Smooth muscle cell (in vitro differentiated cells): ENCODE measurements around the gene INS. TPM values are rescaled to one million over a fixed set of nuclear protein-coding genes. Genes with fewer than 3 reads are reported as not detected.

Experiments used
- DNase-seq: peaks from one replicate; lab custom pipeline; 2025; ENCODE audit not compliant: unreplicated experiment; lab: John Stamatoyannopoulos, UW
- H2AFZ ChIP-seq: fragments of 200-600 bp; sonication (generic); 2 replicates; pipeline ENCODE4 v1.6.0; 2016; ENCODE audit warnings: antibody characterized with exemption, low read depth, mild to moderate bottlenecking
- H3F3A ChIP-seq: fragments of 200-600 bp; sonication (generic); 2 replicates; pipeline ENCODE4 v1.6.0; 2017; ENCODE audit warnings: antibody characterized with exemption, low read depth
- H3K27ac ChIP-seq: fragments of 200-600 bp; sonication (generic); 2 replicates; pipeline ENCODE4 v1.5.1; 2016; ENCODE audit warnings: low read depth, mild to moderate bottlenecking
- H3K27me3 ChIP-seq: fragments of 200-600 bp; sonication (generic); 2 replicates; pipeline ENCODE4 v1.6.1; 2016; ENCODE audit warnings: low read depth, mild to moderate bottlenecking
- H3K36me3 ChIP-seq: fragments of 200-600 bp; sonication (generic); 2 replicates; pipeline ENCODE4 v1.5.1; 2016; ENCODE audit warnings: low read depth
- H3K4me1 ChIP-seq: fragments of 200-600 bp; sonication (generic); 2 replicates; pipeline ENCODE4 v1.5.1; 2016; ENCODE audit warnings: low read depth
- H3K4me2 ChIP-seq: fragments of 200-600 bp; sonication (generic); 2 replicates; pipeline ENCODE4 v1.6.0; 2016; ENCODE audit warnings: mild to moderate bottlenecking
- H3K4me3 ChIP-seq: fragments of 200-600 bp; sonication (generic); 2 replicates; pipeline ENCODE4 v1.5.1; 2016; ENCODE audit warnings: mild to moderate bottlenecking
- H3K79me2 ChIP-seq: fragments of 200-600 bp; sonication (generic); 2 replicates; pipeline ENCODE4 v1.6.0; 2016; ENCODE audit warnings: low read depth, mild to moderate bottlenecking
- H3K9ac ChIP-seq: fragments of 200-600 bp; sonication (generic); 2 replicates; pipeline ENCODE4 v1.6.0; 2016; ENCODE audit warnings: low read depth
- H3K9me3 ChIP-seq: fragments of 200-600 bp; sonication (generic); replicated peaks from 2 replicates; pipeline ENCODE4 v1.5.1; 2016; ENCODE audit warnings: low read depth
- H4K20me1 ChIP-seq: fragments of 200-600 bp; sonication (generic); 2 replicates; pipeline ENCODE4 v1.6.0; 2016; ENCODE audit warnings: low read depth
- WGBS: methylation state at CpG from one replicate; pipeline ENCODE4 v1.1.7; 2016; ENCODE audit warnings: low lambda C conversion rate; 5-methylcytosine and 5-hydroxymethylcytosine counted together
- polyA plus RNA-seq: library from polyadenylated mRNA; unstranded; fragments of >200 nt; fragmentation: Nextera tagmentation; extraction: Ambion mirVana; gene quantifications from 2 replicates; pipeline ENCODE4 v1.2.1, GENCODE V29; 2016
- total RNA-seq: library from RNA; depleted of rRNA; stranded (reverse); fragments of >200 nt; gene quantifications from 2 replicates; pipeline ENCODE4 v1.2.3, GENCODE V29; 2014
- TF ChIP-seq, protein P1 (sequence below): fragments of 200-600 bp; sonication (generic); IDR thresholded peaks from 2 replicates; pipeline ENCODE4 v1.5.1; 2017; ENCODE audit warnings: borderline replicate concordance, mild to moderate bottlenecking, antibody characterized with exemption; ENCODE audit not compliant: insufficient read depth, poor library complexity, severe bottlenecking

Gene INS
- total and polyA plus RNA-seq, 2 experiments from 2014 or later = not detected

DNA sequence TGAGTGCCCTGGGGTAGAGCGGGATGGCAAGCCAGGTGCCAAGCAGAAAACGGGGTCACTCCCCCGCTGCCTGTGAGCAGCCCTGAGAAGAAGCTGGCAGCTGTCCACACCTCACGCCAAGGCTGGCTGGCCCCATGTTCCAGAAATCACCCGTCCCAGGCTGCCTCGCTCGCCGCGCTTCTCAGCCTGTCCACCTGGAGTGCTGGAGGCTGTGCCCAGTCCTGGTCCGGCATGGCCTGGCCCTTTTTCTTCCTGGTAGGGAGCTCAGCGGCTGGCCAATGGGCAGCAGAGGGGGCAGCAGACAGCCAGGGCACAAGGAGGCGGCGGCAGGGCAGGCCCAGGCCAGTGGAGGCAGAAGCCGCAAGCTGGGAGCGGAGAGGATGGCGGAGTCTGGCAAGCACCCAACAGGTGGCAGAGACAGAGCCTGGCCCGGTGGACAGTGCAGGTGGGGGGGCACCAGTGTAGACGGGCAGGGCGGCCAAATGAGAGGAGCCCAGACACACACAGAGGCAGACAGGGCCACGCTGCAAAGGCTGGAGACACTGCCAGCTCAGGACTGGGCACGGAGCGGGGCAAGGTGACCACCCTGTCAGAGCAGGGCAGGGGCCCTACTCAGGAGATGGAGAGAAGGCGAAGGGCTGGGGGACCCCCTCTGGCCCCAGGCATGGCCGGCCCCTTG is 47.8 kb upstream of the INS start:
- Histone ChIP-seq H4K20me1 (no peaks in the 10 kb centered on the region), H3K9ac (no peak overlapping the region), H3K4me3 (no peak overlapping the region), H3K4me2 (no peak overlapping the region), H2AFZ (no peak overlapping the region), H3K4me1 (peaks cover 15% of the 10 kb centered on the region), H3F3A (no peaks in the 10 kb centered on the region), H3K79me2 (no peaks in the 10 kb centered on the region), H3K27me3 (no peaks in the 10 kb centered on the region), H3K9me3 (no peaks in the 10 kb centered on the region), H3K27ac (no peak overlapping the region), H3K36me3 (no peaks in the 10 kb centered on the region)
- TF ChIP-seq, protein P1, sequence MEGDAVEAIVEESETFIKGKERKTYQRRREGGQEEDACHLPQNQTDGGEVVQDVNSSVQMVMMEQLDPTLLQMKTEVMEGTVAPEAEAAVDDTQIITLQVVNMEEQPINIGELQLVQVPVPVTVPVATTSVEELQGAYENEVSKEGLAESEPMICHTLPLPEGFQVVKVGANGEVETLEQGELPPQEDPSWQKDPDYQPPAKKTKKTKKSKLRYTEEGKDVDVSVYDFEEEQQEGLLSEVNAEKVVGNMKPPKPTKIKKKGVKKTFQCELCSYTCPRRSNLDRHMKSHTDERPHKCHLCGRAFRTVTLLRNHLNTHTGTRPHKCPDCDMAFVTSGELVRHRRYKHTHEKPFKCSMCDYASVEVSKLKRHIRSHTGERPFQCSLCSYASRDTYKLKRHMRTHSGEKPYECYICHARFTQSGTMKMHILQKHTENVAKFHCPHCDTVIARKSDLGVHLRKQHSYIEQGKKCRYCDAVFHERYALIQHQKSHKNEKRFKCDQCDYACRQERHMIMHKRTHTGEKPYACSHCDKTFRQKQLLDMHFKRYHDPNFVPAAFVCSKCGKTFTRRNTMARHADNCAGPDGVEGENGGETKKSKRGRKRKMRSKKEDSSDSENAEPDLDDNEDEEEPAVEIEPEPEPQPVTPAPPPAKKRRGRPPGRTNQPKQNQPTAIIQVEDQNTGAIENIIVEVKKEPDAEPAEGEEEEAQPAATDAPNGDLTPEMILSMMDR = no peak
- DNase-seq = no peak
- WGBS = 94% methylated on average over 24 of the region's 24 CpGs

DNA sequence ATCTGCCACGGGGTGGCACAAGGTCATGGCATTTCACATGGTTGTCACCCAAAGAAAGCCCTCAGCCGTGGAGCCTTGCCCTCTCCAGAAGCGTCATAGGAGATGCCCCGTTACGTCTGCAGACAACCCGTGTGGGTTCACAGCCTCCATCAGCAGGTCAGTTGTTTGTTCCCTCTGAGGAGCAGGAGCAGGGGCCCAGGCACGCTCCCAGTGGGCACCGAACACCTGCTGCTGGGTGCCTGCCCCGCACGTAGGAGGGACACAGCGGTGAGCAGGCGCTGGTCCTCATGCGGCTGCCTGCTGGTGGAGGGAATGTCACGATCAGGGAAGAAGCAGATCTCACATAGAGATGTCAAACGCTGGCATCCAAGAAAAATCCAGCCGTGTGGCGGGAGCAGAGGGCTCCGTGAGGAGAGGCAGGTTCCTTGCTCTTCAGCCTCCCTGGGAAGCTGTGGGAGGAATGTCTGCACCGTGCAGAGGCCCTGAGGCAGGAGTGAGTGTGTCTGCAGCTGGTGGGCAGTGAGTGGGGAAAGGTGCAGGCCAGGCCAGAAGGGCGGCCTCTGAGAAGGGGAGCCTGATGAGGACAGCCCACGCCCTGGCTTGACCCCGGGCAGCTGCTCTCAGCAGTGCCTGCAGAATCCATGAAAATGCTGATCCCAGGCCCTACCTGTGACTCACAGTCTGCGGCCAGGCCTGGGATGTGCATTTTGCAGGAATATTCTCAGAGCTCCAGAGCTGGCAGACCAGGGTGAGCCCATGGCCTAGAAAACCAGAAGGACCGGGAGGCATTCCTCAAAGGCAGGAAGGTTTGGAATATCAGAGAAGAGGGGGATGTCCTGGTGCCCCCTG is 47.0 kb upstream of the INS start:
- Histone ChIP-seq H3K36me3 (no peaks in the 10 kb centered on the region), H2AFZ (no peak overlapping the region), H3K4me1 (peaks cover 15% of the 10 kb centered on the region), H3K27ac (no peak overlapping the region), H3K4me3 (no peak overlapping the region), H3K4me2 (no peak overlapping the region), H3K27me3 (no peaks in the 10 kb centered on the region), H3F3A (no peaks in the 10 kb centered on the region), H3K79me2 (no peaks in the 10 kb centered on the region), H3K9me3 (no peaks in the 10 kb centered on the region), H3K9ac (no peak overlapping the region), H4K20me1 (no peaks in the 10 kb centered on the region)
- 81% methylated on average over 24 of the region's 24 CpGs for WGBS
- TF ChIP-seq, protein P1 = no peak
- no peak for DNase-seq

DNA sequence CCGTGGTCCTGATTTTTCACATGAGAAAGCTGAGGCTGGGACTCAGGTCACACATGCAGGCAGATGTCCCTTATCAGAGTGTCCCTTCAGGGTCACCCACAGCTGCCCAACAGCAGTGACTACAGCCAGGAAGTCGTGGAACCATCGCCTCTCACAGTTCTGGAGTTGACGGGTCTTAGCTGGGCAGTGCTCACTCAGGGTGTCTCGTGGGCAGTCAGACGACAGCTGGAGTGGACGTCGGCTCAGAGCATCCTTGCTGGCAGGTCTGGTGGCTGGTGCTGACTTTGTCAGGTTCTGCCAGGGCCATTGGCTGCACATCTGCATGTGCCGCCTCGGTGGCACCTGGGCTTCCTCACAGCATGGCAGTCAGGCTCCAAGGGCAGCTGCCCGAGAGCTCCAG is 46.2 kb upstream of the INS start:
- TF ChIP-seq, protein P1 = no peak
- DNase-seq = no peak

More for the DNA sequence above, 46.2 kb upstream of the INS start:
- peaks cover 10% of the 10 kb centered on the region for H3K4me1 ChIP-seq
- H2AFZ ChIP-seq = no peak overlapping the region
- WGBS = 91% methylated on average over 11 of the region's 11 CpGs
- no peaks in the 10 kb centered on the region for H3K79me2 ChIP-seq
- H3K9me3 ChIP-seq = no peaks in the 10 kb centered on the region
- no peaks in the 10 kb centered on the region for H3K27me3 ChIP-seq
- H3K36me3 ChIP-seq = no peaks in the 10 kb centered on the region
- H3F3A ChIP-seq = no peaks in the 10 kb centered on the region
- no peak overlapping the region for H3K27ac ChIP-seq
- H4K20me1 ChIP-seq = no peaks in the 10 kb centered on the region
- H3K4me3 ChIP-seq = no peak overlapping the region
- no peak overlapping the region for H3K4me2 ChIP-seq
- no peak overlapping the region for H3K9ac ChIP-seq
